ENCODE data around the gene TFAP2D.

TFAP2D gene

DNA sequence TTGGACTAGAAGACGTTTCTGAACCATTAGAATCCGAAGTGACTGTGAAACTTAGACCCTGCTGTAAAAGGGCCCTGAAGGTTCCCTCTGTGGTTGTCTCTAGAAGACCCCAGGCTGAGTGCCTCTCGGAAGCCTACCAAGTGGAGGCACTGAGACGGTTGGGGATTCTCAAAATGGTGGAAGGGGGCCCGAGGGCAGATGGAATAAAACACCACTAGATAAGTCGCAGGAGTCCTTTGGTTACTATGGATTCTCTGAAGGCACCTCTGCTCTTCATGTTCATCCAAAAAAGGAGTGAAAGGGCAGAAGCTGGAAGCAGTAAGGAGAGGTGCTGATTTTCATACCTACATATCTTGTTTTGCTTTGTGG, 4.0 kb upstream of the TFAP2D start:
- DNase-seq (ENCODE audit: low read depth): no peak
- TF ChIP-seq, protein P1, sequence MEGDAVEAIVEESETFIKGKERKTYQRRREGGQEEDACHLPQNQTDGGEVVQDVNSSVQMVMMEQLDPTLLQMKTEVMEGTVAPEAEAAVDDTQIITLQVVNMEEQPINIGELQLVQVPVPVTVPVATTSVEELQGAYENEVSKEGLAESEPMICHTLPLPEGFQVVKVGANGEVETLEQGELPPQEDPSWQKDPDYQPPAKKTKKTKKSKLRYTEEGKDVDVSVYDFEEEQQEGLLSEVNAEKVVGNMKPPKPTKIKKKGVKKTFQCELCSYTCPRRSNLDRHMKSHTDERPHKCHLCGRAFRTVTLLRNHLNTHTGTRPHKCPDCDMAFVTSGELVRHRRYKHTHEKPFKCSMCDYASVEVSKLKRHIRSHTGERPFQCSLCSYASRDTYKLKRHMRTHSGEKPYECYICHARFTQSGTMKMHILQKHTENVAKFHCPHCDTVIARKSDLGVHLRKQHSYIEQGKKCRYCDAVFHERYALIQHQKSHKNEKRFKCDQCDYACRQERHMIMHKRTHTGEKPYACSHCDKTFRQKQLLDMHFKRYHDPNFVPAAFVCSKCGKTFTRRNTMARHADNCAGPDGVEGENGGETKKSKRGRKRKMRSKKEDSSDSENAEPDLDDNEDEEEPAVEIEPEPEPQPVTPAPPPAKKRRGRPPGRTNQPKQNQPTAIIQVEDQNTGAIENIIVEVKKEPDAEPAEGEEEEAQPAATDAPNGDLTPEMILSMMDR (IDR thresholded peaks at IDR 0.05; ENCODE audit: insufficient read depth, low read depth, low read length, missing control alignments): no peak
- no peak overlapping the region for H3K4me3 ChIP-seq (ENCODE audit: low read length)

DNA sequence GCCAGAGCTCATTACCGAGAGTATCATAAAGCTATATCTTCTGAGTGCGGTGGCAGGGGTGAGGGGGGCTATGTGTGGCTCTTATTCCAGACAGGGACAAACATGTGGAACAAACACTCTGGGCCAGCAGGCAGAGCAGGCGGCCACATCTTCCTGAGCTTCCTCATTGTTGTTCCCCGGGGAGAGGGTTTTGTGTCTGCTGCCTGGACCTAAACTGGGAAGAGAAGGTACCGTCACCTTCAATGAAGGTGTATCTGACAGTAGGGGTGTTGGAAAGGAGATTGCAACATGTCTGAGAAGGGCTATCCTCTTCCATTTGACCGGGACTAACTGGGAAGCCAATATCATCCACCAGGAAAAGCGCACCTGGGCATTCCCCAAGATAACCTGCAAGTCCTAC, 1.6 kb upstream of the TFAP2D start:
- no peak for DNase-seq (ENCODE audit: low read depth)
- TF ChIP-seq, protein P1 (IDR thresholded peaks at IDR 0.05; ENCODE audit: insufficient read depth, low read depth, low read length, missing control alignments): no peak
- no peak overlapping the region for H3K4me3 ChIP-seq (ENCODE audit: low read length)

DNA sequence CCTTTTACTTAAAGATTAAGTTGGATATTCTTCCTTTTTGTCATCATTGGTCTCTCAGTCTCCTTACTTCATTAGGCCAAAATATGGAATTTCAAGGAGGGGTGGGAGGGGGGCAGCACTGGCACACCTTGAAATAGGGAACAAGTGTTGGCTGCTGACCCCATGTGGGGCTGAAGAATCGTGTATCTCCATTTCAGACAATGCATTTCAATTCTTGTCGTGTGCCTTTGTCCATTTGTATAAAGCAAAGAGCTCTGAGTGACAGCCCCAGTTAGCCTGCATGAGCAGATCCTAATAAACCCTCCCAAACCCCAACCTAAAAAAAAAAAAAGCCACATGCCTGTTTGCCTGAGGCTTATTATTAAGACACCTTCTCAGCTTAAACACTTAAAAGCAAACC, 1.0 kb upstream of the TFAP2D start:
- H3K4me3 ChIP-seq (ENCODE audit: low read length): no peak overlapping the region
- TF ChIP-seq, protein P1 (IDR thresholded peaks at IDR 0.05; ENCODE audit: insufficient read depth, low read depth, low read length, missing control alignments): no peak
- no peak for DNase-seq (ENCODE audit: low read depth)

DNA sequence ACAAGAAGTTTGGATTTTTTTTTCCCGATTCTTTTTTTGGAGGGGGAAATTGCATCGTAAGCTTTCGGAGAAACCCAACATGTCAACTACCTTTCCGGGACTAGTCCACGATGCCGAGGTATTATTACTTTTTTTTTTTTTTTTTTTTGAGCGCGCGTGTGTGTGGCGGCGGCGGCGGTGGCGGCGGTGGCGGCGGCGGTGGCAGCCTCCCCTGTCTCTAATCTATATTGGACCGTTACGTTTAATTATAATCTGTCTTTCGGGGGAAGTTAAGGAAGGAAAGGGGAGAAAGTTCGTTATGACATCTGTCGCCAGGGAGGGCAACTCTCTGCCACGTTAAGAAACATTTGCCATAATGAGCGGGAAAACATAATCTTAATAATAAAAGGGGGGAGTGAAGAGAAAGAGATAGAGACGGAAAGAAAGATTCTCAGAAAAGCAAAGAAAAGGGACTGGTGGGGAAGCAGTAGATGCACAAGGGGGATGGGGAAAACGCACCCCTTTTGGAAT, 706 bp downstream of the TFAP2D start:
- TF ChIP-seq, protein P1 (IDR thresholded peaks at IDR 0.05; ENCODE audit: insufficient read depth, low read depth, low read length, missing control alignments): no peak
- no peak overlapping the region for H3K4me3 ChIP-seq (ENCODE audit: low read length)
- DNase-seq (ENCODE audit: low read depth): no peak

DNA sequence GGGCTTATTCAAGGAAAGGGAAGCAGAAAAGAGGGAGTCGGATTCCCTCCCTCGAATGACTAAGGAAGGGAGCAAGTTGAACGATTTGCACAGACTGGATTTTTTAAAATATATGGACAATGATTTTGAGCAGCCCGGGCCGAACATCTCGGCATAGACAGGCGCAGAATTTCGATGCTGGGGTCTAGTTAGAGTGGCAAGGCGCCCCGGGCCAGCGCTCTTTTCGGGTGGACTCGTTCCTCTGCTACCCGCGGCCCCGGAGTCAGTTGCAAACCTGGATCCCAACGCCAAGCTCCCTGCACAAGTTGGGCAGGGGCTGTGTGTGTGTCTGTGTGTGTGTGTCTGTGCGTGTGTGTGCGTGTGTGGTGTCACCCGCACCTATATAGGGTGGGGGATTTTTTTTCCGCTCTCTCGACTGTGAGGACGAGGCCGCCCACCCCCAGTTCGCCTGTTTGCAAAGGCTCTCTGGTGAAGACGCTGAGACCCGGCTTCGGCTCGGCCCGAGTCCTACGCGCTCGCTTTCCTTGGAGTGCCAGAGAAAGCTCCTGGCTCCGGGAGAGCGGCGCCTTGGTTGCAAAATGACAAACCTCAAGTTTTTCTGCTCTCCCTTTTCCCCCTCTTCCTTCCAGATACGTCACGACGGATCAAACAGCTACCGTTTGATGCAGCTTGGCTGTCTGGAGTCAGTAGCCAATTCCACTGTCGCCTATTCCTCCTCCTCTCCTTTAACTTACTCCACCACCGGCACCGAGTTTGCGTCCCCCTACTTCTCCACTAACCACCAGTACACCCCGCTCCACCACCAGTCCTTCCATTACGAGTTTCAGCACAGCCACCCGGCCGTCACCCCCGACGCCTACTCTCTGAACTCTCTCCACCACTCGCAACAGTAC, 1.4 kb downstream of the TFAP2D start:
- TF ChIP-seq, protein P1 (IDR thresholded peaks at IDR 0.05; ENCODE audit: insufficient read depth, low read depth, low read length, missing control alignments): no peak
- no peak overlapping the region for H3K4me3 ChIP-seq (ENCODE audit: low read length)
- no peak for DNase-seq (ENCODE audit: low read depth)

DNA sequence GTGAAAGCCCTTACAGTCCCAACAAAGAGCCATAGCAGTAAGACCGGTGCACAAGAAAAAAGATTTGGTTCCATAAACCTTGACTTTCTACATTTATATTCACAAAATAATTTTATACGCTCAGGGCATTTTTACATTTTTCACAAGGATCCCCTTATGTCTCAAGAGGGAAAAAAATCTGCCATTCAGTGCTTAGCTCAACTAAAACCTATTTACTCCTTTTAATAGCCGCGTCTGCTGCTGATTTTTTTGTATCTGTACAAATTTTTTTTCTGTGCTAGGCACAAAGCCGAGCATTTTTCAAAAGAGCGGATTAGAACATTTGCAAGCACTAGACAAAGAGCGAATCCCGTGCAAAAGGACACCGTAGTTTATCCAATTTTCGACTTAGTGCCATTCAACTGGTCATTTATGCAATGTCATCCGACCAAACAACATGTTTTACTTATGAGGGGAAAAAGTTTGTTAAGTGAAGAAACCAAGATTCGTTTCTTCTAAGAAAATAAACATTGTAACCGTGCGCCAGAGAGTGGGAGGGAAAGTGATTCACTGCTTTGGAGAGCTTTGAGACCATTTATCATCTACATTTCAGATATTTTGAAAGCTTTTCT, 3.7 kb downstream of the TFAP2D start:
- no peak overlapping the region for H3K4me3 ChIP-seq (ENCODE audit: low read length)
- TF ChIP-seq, protein P1 (IDR thresholded peaks at IDR 0.05; ENCODE audit: insufficient read depth, low read depth, low read length, missing control alignments): no peak
- no peak for DNase-seq (ENCODE audit: low read depth)

Data from epithelial cell of esophagus (primary cell).